Fibroblast of skin of left quadriceps (primary cell): ENCODE results near the gene TBXT.
"Not testable (repeated sequence)": the region's sequence is repeated elsewhere in the genome, so short reads cannot be mapped to it uniquely, and the experiment has no call there.

Experiments used
- DNase-seq, 2 experiments: peaks; one replicate each; pipeline ENCODE4 v3.0.0-alpha.2; 2013; ENCODE audit warnings: low read depth in 2 of 2

TBXT gene

GRCh38 chr6:166169549-166170421, 2.1 kb upstream of the TBXT start:
- no peak for DNase-seq

GRCh38 chr6:166168616-166169548, 1.2 kb upstream of the TBXT start:
- no peak for DNase-seq

DNA sequence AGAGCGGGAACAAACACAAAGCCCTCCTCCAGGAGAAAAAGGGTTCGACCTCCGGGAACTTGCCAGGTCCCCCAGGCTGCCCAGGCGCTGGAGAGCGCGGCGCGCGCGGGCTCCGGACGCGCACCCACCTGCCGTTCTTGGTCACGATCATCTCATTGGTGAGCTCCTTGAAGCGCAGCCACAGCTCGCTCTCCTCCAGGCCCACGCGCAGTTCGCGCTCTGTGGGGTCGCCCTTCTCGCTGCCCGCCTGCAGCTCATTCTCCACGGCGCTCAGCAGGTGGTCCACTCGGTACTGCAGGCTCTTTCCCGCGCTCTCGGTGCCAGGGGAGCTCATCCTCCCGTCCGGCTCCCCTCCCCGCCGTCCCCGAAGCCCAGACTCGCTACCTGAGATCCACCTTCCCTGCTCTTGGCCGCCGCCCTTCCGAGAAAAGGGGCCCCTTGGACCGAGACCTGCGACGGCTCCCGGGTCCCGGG, 356 bp downstream of the TBXT start:
- DNase-seq, result no peak

GRCh38 chr6:166166314-166167257, 1.1 kb downstream of the TBXT start:
- DNase-seq, result no peak

DNA sequence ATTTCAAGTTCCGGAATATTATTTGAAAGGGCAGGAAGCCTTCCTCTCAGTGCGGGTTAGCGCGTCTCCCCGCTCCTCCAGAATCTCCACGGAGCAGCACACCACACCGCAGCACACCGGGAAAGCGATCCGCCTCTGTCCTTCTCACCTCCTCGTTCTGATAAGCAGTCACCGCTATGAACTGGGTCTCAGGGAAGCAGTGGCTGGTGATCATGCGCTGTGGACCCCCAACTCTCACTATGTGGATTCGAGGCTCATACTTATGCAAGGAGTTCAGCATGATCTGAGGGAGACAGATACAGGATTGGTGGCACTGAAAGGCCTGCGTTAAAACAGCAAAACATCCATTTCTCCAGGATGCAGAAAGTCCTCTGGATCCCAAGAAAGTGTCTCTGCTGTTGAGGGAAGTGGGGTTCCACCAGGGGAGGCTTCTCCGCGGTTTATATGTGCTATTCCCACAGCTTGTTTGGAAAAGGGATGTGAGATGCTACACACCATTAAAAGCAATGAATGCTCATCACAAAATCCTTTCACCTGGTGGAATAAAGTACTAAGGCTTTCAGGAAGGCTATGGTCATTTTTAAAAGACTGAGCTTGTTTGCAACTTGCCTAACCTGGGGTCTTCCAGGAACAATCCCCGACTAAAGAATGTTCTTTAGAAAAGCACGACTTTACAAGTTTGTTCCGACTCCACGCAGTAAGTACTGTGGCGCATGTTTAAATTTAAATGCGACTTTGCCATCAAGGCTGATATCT, 1.9 kb downstream of the TBXT start:
- DNase-seq, result no peak

GRCh38 chr6:166162599-166163342, 4.9 kb downstream of the TBXT start:
- no peak for DNase-seq

GRCh38 chr6:166157930-166158617, 9.6 kb downstream of the TBXT start:
- no peak for DNase-seq

- DNase-seq, result no peak
Observed at GRCh38 chr6:166156942-166157341, 10.7 kb downstream of the TBXT start.

DNA sequence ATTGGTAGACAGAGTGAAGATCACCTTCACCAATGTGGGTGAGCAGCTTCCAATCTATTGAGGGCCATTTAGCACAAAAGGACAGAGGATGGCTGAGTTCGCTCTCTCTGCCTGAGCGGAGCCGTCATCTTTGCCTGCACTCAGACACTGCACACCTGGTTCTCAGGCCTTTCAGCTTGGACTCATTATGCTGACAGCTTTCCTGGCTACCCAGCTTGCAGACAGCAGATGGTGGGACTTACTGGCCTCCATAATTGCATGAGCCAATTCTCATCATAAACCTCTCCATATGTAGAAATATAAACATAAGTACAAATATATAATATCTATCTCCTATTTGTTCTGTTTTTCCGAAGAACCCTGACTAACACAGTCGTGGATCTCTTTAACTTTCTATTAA, 13.7 kb downstream of the TBXT start:
- DNase-seq, result no peak

DNA sequence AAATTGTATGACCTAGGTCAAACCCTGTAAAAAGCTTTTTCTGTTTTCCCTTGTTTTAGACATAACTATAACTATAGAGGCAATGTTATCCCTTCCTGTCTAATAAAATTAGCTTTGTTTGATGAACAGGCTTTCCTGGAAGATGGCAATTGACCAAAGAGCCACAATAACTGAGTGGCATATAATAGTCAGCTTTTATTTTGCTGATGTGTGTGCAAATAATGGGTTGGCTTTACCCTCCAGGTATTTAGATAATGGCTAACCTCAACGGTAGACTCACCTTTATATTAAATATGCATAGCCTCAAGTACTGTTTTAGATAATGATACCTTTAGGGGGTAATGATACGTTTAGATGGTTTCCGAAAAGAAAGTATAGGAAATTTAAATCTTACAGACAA, 15.0 kb downstream of the TBXT start:
- DNase-seq, result no peak

GRCh38 chr6:166151798-166152197, 15.9 kb downstream of the TBXT start:
- DNase-seq, result no peak

GRCh38 chr6:166145751-166146150, 21.9 kb downstream of the TBXT start:
- DNase-seq, result no peak

DNA sequence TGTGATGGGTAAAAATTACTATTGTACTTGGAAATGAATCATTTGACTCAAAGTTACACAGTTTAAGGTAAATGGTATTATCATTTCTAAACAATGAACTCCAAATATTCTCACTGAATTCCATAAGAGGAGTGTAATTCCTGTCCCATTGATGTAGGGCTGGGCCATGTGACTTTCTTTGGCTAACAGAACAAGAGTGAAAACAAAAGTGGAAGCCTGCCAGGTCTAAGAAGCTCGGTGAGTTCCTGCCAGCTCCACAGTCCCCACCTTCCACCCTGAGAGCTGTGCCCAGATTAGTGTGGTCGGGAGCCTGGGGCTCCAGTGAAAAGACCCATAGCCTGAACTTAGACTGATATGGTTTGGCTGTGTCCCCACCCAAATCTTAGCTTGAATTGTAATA, 24.6 kb downstream of the TBXT start:
- no peak for DNase-seq

DNA sequence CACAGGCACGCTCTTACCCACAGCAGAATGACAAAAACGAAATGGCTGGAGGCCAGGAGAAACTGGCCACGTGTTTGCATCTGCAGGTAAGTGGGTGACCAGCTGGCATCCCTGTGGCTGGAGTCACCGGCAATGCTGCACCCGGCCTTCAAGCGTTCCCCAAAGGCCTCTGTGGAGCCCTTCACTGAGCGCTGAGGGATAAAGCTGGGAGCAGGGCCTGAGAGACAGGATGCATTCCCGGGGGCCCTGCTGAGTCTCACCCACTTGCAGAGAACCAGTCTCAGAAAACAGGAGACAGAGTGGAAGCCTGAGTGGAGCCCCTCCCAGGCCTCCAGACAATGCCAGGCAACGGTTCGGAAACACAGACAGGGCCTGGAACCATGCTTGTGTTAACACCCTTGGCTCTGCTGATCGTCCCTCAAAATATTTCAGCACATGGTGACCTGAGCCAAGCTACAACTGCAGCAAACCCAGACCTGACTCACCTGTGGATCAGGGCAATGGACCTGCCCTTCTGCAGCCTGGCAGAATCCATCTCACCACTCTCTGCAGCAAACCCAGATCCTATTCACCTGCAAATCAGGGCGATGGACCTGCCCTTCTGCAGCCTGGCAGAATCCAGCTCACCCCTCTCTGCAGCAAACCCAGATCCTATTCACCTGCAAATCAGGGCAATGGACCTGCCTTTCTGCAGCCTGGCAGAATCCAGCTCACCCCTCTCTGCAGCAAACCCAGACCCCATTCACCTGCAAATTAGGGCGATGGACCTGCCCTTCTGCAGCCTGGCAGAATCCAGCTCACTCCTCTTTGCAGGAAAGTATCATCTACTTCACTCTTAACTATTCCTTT, 39.8 kb downstream of the TBXT start:
- DNase-seq, result no peak

DNA sequence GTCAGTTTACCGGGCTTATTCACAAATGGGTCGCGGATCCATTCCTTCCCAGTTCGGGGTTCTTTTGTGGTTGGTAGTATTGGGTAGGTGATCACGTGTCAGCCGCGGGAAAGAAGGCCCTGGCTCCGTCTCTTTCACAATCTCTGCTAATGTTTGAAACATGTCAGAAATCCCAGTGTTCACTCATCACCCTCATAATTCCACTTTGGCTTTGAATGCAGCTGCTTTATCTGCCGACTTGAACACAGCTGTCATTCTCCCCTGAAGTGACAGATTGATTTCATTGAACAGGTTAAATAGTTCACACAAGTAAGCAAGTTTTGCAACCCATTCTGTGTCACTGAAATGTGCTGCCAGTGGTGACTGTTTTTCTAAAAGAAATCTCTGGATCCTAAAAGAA, 44.5 kb downstream of the TBXT start:
- DNase-seq, result not testable (repeated sequence)

- no peak for DNase-seq
Observed at GRCh38 chr6:166121726-166122125, 45.9 kb downstream of the TBXT start.

- DNase-seq, result no peak
Observed at GRCh38 chr6:166119116-166119911, 48.3 kb downstream of the TBXT start.

DNA sequence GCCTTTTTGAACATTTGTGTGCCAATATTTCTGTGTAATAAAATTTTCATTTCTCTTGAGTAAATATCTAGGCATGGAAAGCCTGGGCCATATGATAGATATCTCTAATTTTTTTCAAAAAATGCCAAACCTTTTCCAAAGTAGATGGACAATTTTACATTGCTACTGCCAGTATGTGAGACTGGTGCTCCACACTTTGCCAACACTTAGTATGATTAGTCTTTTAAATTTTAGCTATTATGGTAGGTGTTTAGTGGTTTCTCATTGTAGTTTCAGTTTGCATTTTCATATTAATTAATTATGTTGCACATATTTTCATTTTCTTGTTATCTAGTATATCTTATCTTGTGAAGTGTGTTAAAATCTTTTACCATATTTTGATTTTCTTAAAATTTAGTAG, 52.0 kb downstream of the TBXT start:
- no peak for DNase-seq
